Caco-2 (cell line): ENCODE measurements around the gene NCOR1. TPM values are rescaled to one million over a fixed set of nuclear protein-coding genes. Genes with fewer than 3 reads are reported as not detected.

Experiments used
- BruUV-seq: library from RNA; stranded (reverse); fragments of 400-500 nt; replicated peaks from 2 replicates; lab custom pipeline; 2021; lab: Mats Ljungman, UMichigan
- CTCF ChIA-PET: fragments of 300-600 bp; sonication (Branson Sonifier 250); formaldehyde crosslinking; loops from one replicate; lab custom pipeline; 2022; ENCODE audit warnings: antibody characterized with exemption; lab: Charles Lee
- POLR2A ChIA-PET: fragments of 300-600 bp; sonication (Branson Sonifier 250); formaldehyde crosslinking; loops from one replicate; lab custom pipeline; 2022; ENCODE audit warnings: antibody characterized with exemption; lab: Charles Lee
- DNase-seq, 2 experiments: peaks; one replicate each; pipeline versions ENCODE4 v3.0.0 to v3.0.0-alpha.2; 2020 to 2022
- H3K27me3 ChIP-seq: replicated peaks from 2 replicates; pipeline ENCODE4 v1.6.0; 2011; ENCODE audit warnings: low read length; ENCODE audit not compliant: control insufficient read depth, insufficient read depth
- H3K36me3 ChIP-seq: 2 replicates; pipeline ENCODE4 v1.5.1; 2011; ENCODE audit warnings: low read length; ENCODE audit not compliant: control insufficient read depth, insufficient read depth
- H3K4me1 ChIP-seq: fragments of 250-450 bp; sonication (Bioruptor Pico); 2 replicates; pipeline ENCODE4 v1.5.1; 2020; ENCODE audit warnings: mild to moderate bottlenecking
- H3K4me3 ChIP-seq: 2 replicates; pipeline ENCODE4 v1.5.1; 2011; ENCODE audit warnings: low read depth, mild to moderate bottlenecking, control low read depth, low read length
- H3K9me3 ChIP-seq: fragments of 250-450 bp; sonication (Bioruptor Pico); 2 replicates; pipeline ENCODE4 v1.5.1; 2020; ENCODE audit warnings: mild to moderate bottlenecking, moderate library complexity
- H3K27ac Mint-ChIP-seq: one replicate; pipeline ENCODE4 v1.8.0; 2022; ENCODE audit warnings: mixed read lengths; ENCODE audit not compliant: unreplicated experiment
- H3K27me3 Mint-ChIP-seq: one replicate; pipeline ENCODE4 v1.8.0; 2022; ENCODE audit warnings: mixed read lengths; ENCODE audit not compliant: insufficient read depth, unreplicated experiment
- H3K36me3 Mint-ChIP-seq: one replicate; pipeline ENCODE4 v1.8.0; 2022; ENCODE audit warnings: mild to moderate bottlenecking, mixed read lengths; ENCODE audit not compliant: insufficient read depth, unreplicated experiment
- H3K4me1 Mint-ChIP-seq: one replicate; pipeline ENCODE4 v1.8.0; 2022; ENCODE audit warnings: low read depth, mixed read lengths; ENCODE audit not compliant: unreplicated experiment
- H3K4me3 Mint-ChIP-seq: one replicate; pipeline ENCODE4 v1.8.0; 2022; ENCODE audit warnings: mild to moderate bottlenecking, moderate library complexity, mixed read lengths; ENCODE audit not compliant: unreplicated experiment
- H3K9me3 Mint-ChIP-seq: one replicate; pipeline ENCODE4 v1.8.0; 2022; ENCODE audit warnings: mixed read lengths; ENCODE audit not compliant: unreplicated experiment
- CTCF ChIP-seq, 2 experiments: fragments of 200-600 bp in 1 of 2; IDR thresholded peaks; 1 replicate in 1 of 2; 2 replicates in 1 of 2; pipeline versions ENCODE4 v1.5.1 to v1.8.0; 2011 to 2022; ENCODE audit warnings: antibody characterized with exemption in 1 of 2, control low read depth in 1 of 2, inconsistent platforms in 1 of 2, low read depth in 1 of 2, low read length in 1 of 2, mild to moderate bottlenecking in 1 of 2, moderate library complexity in 1 of 2; ENCODE audit not compliant: insufficient read depth in 1 of 2, severe bottlenecking in 1 of 2, unreplicated experiment in 1 of 2
- intact Hi-C: fragments of 100-400 bp; cut with micrococcal nuclease; formaldehyde crosslinking; loops from one replicate; pipeline ENCODE4 v1.10.0; 2022; ENCODE audit not compliant: unreplicated experiment
- total RNA-seq: library from RNA; stranded (reverse); gene quantifications from 2 replicates; pipeline ENCODE4 v1.2.3, GENCODE V29; 2022

The NCOR1 gene
- total RNA-seq, 1 experiment from 2014 or later = 90.8 TPM

DNA sequence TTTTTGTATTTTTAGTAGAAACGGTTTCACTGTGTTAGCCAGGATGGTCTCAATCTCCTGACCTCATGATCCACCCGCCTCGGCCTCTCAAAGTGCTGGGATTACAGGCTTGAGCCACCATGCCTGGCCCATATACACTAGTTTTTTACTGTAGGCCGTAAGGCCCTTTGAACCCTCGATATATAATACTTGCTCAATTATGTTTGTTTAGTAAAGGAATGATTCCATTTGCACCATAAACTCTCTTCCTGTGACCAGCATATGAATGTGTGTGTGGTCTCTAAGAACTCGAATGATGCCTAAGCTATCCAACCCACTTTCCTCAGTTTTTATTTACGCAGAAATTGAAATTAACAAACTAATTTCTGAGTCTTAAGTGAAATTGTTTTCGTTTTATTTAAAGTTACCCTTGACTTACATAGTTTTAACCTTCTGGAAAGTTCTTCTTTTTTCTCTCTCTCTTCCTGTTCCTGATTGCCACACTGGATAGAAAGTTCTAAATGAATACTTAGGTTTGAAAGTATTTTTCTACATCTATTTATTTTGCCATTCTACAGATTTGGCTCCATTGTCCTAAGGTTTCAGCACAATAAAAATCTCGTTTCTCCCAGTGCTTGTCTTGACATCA is 39.6 kb upstream of the NCOR1 start:
- POLR2A ChIA-PET = no interaction called here
- H3K4me1 ChIP-seq = no peaks in the 10 kb centered on the region
- H3K27me3 ChIP-seq = no peaks in the 10 kb centered on the region
- no peak for DNase-seq
- no peaks in the 10 kb centered on the region for H3K9me3 Mint-ChIP-seq
- H3K36me3 Mint-ChIP-seq = peaks cover 10% of the 10 kb centered on the region
- intact Hi-C loops = no loop called here
- H3K9me3 ChIP-seq = no peaks in the 10 kb centered on the region
- H3K27ac Mint-ChIP-seq = no peak overlapping the region
- H3K4me3 Mint-ChIP-seq = no peak overlapping the region
- no TSS peak for BruUV-seq
- TF ChIP-seq CTCF (IDR thresholded peaks at IDR 0.05; ENCODE audit: insufficient read depth in 1 of 2, low read depth in 1 of 2, low read length in 1 of 2, severe bottlenecking in 1 of 2, unreplicated experiment in 1 of 2) = no peak
- no peak overlapping the region for H3K4me3 ChIP-seq
- H3K4me1 Mint-ChIP-seq = no peaks in the 10 kb centered on the region
- CTCF ChIA-PET = no interaction called here
- no peaks in the 10 kb centered on the region for H3K36me3 ChIP-seq
- no peaks in the 10 kb centered on the region for H3K27me3 Mint-ChIP-seq

- H3K4me1 ChIP-seq = peaks cover 8% of the 10 kb centered on the region; the same call in 1 of the 2 replicates
- POLR2A ChIA-PET = no interaction called here
- BruUV-seq = no TSS peak
Measured at GRCh38 chr17:16251556-16251955, 36.2 kb upstream of the NCOR1 start.

GRCh38 chr17:16251043-16251442 is 35.7 kb upstream of the NCOR1 start:
- H3K4me1 ChIP-seq = peaks cover 8% of the 10 kb centered on the region; the same call in 1 of the 2 replicates
- ChIA-PET POLR2A (no interaction called here), CTCF (no interaction called here)
- BruUV-seq = no TSS peak
- H3K4me1 Mint-ChIP-seq = peaks cover 13% of the 10 kb centered on the region
- no peaks in the 10 kb centered on the region for H3K36me3 ChIP-seq
- DNase-seq = no peak
- no peak overlapping the region for H3K27ac Mint-ChIP-seq
- no peaks in the 10 kb centered on the region for H3K9me3 Mint-ChIP-seq
- H3K4me3 Mint-ChIP-seq = no peak overlapping the region
- TF ChIP-seq CTCF (IDR thresholded peaks at IDR 0.05; ENCODE audit: insufficient read depth in 1 of 2, low read depth in 1 of 2, low read length in 1 of 2, severe bottlenecking in 1 of 2, unreplicated experiment in 1 of 2) = no peak
- peaks cover 16% of the 10 kb centered on the region for H3K36me3 Mint-ChIP-seq
- no peak overlapping the region for H3K4me3 ChIP-seq
- no peaks in the 10 kb centered on the region for H3K9me3 ChIP-seq
- intact Hi-C loops = no loop called here
- no peaks in the 10 kb centered on the region for H3K27me3 Mint-ChIP-seq
- no peaks in the 10 kb centered on the region for H3K27me3 ChIP-seq

More at GRCh38 chr17:16251556-16251955, 36.2 kb upstream of the NCOR1 start:
- Mint-ChIP-seq H3K4me3 (no peak overlapping the region), H3K27me3 (no peaks in the 10 kb centered on the region), H3K9me3 (no peaks in the 10 kb centered on the region), H3K36me3 (peaks cover 16% of the 10 kb centered on the region), H3K27ac (no peak overlapping the region), H3K4me1 (peaks cover 13% of the 10 kb centered on the region)
- H3K4me3 ChIP-seq = no peak overlapping the region
- intact Hi-C loops = no loop called here
- H3K9me3 ChIP-seq = no peaks in the 10 kb centered on the region
- no peaks in the 10 kb centered on the region for H3K27me3 ChIP-seq
- DNase-seq = no peak
- H3K36me3 ChIP-seq = no peaks in the 10 kb centered on the region
- CTCF ChIA-PET = no interaction called here
- no peak for TF ChIP-seq CTCF (IDR thresholded peaks at IDR 0.05; ENCODE audit: insufficient read depth in 1 of 2, low read depth in 1 of 2, low read length in 1 of 2, severe bottlenecking in 1 of 2, unreplicated experiment in 1 of 2)
